Calu3 (cell line): ENCODE measurements around the gene EFCC1. TPM values are rescaled to one million over a fixed set of nuclear protein-coding genes. Genes with fewer than 3 reads are reported as not detected.

Experiments used
- BruUV-seq: library from RNA; stranded (reverse); fragments of 400-500 nt; replicated peaks from 2 replicates; lab custom pipeline; 2021; lab: Mats Ljungman, UMichigan
- CTCF ChIA-PET: fragments of 300-600 bp; sonication (Branson Sonifier 250); formaldehyde crosslinking; loops from one replicate; lab custom pipeline; 2022; ENCODE audit warnings: antibody characterized with exemption; lab: Charles Lee
- DNase-seq: peaks from one replicate; pipeline ENCODE4 v3.0.0; 2022
- H3K27ac Mint-ChIP-seq: one replicate; pipeline ENCODE4 v1.8.0; 2022; ENCODE audit warnings: mixed read lengths; ENCODE audit not compliant: unreplicated experiment
- H3K27me3 Mint-ChIP-seq: one replicate; pipeline ENCODE4 v1.8.0; 2022; ENCODE audit warnings: mixed read lengths; ENCODE audit not compliant: unreplicated experiment
- H3K36me3 Mint-ChIP-seq: one replicate; pipeline ENCODE4 v1.8.0; 2022; ENCODE audit warnings: mild to moderate bottlenecking, moderate library complexity, mixed read lengths; ENCODE audit not compliant: insufficient read depth, unreplicated experiment
- H3K4me1 Mint-ChIP-seq: one replicate; pipeline ENCODE4 v1.8.0; 2022; ENCODE audit warnings: mild to moderate bottlenecking, low read depth, mixed read lengths; ENCODE audit not compliant: unreplicated experiment
- H3K4me3 Mint-ChIP-seq: one replicate; pipeline ENCODE4 v1.8.0; 2022; ENCODE audit warnings: mild to moderate bottlenecking, low read depth, moderate library complexity, mixed read lengths; ENCODE audit not compliant: unreplicated experiment
- H3K9me3 Mint-ChIP-seq: one replicate; pipeline ENCODE4 v1.8.0; 2022; ENCODE audit warnings: low read depth, mixed read lengths; ENCODE audit not compliant: unreplicated experiment
- CTCF ChIP-seq: fragments of 200-600 bp; IDR thresholded peaks from one replicate; pipeline ENCODE4 v1.8.0; 2022; ENCODE audit warnings: antibody characterized with exemption; ENCODE audit not compliant: unreplicated experiment
- intact Hi-C: fragments of 100-400 bp; cut with micrococcal nuclease; formaldehyde crosslinking; loops from one replicate; pipeline ENCODE4 v1.10.0; 2022; ENCODE audit not compliant: unreplicated experiment
- total RNA-seq: library from RNA; stranded (reverse); gene quantifications from 2 replicates; pipeline ENCODE4 v1.2.3, GENCODE V29; 2022

EFCC1 gene
- total RNA-seq, 1 experiment from 2014 or later = not detected

GRCh38 chr3:129082026-129082425 is 80.9 kb downstream of the EFCC1 start:
- peaks cover 8% of the 10 kb centered on the region for H3K36me3 Mint-ChIP-seq
- no peaks in the 10 kb centered on the region for H3K9me3 Mint-ChIP-seq
- H3K4me3 Mint-ChIP-seq = no peak overlapping the region
- DNase-seq = no peak
- H3K27ac Mint-ChIP-seq = no peak overlapping the region
- TF ChIP-seq CTCF = no peak
- CTCF ChIA-PET = no interaction called here
- H3K27me3 Mint-ChIP-seq = peaks cover 9% of the 10 kb centered on the region
- H3K4me1 Mint-ChIP-seq = peaks cover 5% of the 10 kb centered on the region
- intact Hi-C loops = no loop called here
- no TSS peak for BruUV-seq

GRCh38 chr3:129084501-129084900 is 83.4 kb downstream of the EFCC1 start:
- no peak for TF ChIP-seq CTCF
- H3K4me1 Mint-ChIP-seq = no peaks in the 10 kb centered on the region
- DNase-seq = no peak
- H3K9me3 Mint-ChIP-seq = no peaks in the 10 kb centered on the region
- intact Hi-C loops = no loop called here
- H3K27me3 Mint-ChIP-seq = peaks cover 9% of the 10 kb centered on the region
- no TSS peak for BruUV-seq
- H3K4me3 Mint-ChIP-seq = no peak overlapping the region
- H3K27ac Mint-ChIP-seq = no peak overlapping the region
- H3K36me3 Mint-ChIP-seq = peaks cover 8% of the 10 kb centered on the region
- CTCF ChIA-PET = interaction anchor here (0.6 to 1.8 kb wide), 8 partner anchors 15 to 657 kb away, joined by 3 to 7 read pairs (median 4); partner anchors contain the start of gene CFAP92

GRCh38 chr3:129085165-129085715 is 84.1 kb downstream of the EFCC1 start:
- no peak for DNase-seq

GRCh38 chr3:129085818-129086217 is 84.7 kb downstream of the EFCC1 start:
- no peak for TF ChIP-seq CTCF
- peaks cover 8% of the 10 kb centered on the region for H3K36me3 Mint-ChIP-seq
- intact Hi-C loops = no loop called here
- H3K9me3 Mint-ChIP-seq = no peaks in the 10 kb centered on the region
- peak overlapping the region; percentile 4 for H3K27ac Mint-ChIP-seq
- no peak for DNase-seq
- CTCF ChIA-PET = interaction anchor here (1.8 kb wide), 1 partner anchor 32 kb away, joined by 7 read pairs; no protein-coding TSS in a partner anchor
- peaks cover 9% of the 10 kb centered on the region for H3K27me3 Mint-ChIP-seq
- no TSS peak for BruUV-seq
- no peaks in the 10 kb centered on the region for H3K4me1 Mint-ChIP-seq
- H3K4me3 Mint-ChIP-seq = no peak overlapping the region

More at GRCh38 chr3:129085165-129085715, 84.1 kb downstream of the EFCC1 start:
- Mint-ChIP-seq H3K27ac (peak overlapping the region; percentile 4), H3K36me3 (peaks cover 8% of the 10 kb centered on the region), H3K27me3 (peaks cover 9% of the 10 kb centered on the region), H3K9me3 (no peaks in the 10 kb centered on the region), H3K4me3 (no peak overlapping the region), H3K4me1 (no peaks in the 10 kb centered on the region)
- CTCF ChIA-PET = interaction anchor here (0.6 to 1.8 kb wide), 5 partner anchors 16 to 92 kb away, joined by 3 to 7 read pairs (median 4); partner anchors contain the start of gene CFAP92
- intact Hi-C loops = no loop called here
- TF ChIP-seq CTCF = no peak
- no TSS peak for BruUV-seq
